Kasumi-1 (cell line): ENCODE results near the gene SHISA9.
A peak's percentile ranks its signal among the peaks of the same experiment; 100 is the strongest.
"Not testable (repeated sequence)": the region's sequence is repeated elsewhere in the genome, so short reads cannot be mapped to it uniquely, and the experiment has no call there.

Experiments used
- DNase-seq, 2 experiments: peaks; one replicate each; lab custom pipeline; 2025; lab: John Stamatoyannopoulos, UW

The SHISA9 gene

GRCh38 chr16:12901597-12902461 lies at the start of gene SHISA9:
SHISA9 (plus strand) TSS chr16:12901598.
- DNase-seq, result no peak

DNA sequence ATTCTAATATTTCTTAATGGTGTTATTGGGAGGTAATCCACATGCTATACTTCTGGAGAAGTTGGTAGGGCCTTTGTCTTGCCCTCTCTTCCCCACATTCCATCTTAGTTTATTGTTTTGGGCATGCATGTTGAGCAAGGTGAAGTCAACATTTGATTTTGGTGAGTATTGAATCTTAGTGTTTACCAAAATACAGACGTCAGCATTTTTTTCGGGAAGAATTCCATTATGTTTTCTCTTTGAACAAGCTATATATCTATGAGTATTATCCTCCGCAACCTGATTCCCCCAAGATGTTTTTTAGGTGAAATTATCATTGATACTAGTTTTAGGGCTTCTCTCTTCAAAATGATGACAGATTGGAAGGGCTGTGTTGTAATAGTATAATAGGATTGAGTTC lies 47.4 kb upstream of the SHISA9 start:
- DNase-seq, result no peak

DNA sequence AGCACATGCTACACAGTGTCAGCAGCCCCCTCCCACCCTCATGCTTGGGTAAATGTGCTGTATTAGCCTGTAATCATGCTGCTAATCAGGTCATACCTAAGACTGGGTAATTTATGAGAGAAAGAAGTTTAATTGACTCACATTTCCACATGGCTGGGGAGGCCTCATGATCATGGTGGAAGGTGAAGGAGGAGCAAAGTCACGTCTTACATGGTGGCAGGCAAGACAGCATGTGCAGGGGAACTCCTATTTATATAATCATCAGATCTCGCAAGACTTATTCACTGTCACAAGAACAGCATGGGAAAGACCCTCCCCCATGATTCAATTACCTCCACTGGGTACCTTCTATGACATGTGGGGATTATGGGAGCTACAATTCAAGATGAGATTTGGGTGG lies 44.0 kb upstream of the SHISA9 start:
- not testable (repeated sequence) for DNase-seq

DNA sequence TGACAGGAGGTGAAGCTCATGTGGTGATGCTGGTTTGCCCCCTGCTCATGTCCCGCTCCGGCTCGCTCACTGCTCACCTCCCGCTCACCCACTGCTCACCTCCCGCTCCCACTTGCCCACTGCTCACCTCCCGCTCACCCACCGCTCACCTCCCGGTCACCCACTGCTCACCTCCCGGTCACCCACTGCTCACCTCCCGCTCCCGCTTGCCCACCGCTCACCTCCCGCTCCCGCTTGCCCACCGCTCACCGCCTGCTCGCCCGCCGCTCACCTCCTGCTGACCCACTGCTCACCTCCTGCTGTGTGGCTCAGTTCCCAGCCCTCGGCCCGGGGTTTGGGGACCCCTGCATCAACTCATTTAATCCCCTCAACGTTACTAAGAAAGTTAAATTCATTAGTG lies 39.1 kb upstream of the SHISA9 start:
- DNase-seq, result no peak

DNA sequence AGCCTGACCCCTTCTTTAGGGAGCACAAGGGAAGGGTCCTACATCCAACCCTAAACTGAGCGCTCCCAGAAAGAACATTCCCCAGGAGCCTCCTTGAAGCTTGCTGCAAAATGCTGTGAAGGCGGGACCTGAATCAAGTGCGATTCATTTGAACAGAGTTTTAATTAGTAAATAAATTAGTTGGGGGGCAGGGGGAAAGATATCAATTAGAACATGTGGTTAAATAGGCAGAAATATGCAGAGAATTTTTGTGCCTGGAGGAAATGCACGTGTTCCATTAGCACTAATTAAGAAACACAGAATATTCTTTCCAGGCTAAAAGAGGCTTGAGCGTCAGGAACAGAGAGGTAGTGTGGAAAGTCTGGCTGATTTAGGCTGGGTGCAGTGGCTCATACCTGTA lies 38.5 kb upstream of the SHISA9 start:
- no peak for DNase-seq

DNA sequence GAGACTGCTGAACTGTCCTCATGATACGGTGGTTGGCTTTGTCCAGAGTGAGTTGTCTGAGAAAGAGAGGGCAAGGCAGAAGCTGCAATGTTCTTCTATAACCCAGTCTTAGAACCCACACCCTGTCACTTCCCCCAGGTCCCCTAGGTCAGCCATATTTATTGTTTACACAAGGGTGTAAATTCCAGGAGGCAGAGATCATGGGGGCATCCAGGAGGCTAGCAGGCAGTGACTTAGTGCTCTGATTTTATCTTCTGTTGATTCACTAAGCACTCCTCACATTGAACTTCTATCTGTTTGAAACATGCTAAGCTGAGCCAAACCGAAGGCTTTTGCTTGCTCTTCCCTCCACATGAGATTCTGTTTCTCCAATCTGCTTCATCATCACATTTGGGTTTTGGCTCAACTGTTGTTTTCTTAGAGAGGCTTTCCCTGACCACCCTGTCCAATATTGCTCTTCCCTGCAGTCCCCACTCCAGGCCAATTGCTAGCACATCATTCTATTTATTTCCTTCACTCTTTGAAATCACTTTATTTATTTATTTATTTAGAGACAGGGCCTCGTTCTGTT lies 34.3 kb upstream of the SHISA9 start:
- no peak for DNase-seq

- no peak for DNase-seq
These were observed 33.2 kb upstream of the SHISA9 start for GRCh38 chr16:12868169-12868568.

DNA sequence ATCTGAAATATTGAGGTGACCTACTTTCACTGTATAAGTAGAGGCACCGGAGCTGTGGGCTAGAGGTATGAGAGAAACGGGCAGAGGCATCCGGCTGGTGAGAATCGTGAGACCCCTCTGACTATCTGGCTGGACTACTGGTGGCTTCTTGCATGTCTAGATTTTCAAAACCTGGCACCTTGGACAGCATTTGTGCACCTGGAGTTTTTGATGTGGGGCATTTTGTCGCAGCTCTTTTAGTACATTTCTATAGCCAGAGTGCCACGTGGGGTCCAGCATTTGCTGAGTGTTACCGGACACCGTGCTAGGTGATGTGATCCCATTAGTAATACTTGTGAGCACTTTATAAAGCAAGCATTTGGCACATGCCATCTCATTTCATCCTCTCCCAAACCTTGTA lies 32.6 kb upstream of the SHISA9 start:
- DNase-seq, result no peak

DNA sequence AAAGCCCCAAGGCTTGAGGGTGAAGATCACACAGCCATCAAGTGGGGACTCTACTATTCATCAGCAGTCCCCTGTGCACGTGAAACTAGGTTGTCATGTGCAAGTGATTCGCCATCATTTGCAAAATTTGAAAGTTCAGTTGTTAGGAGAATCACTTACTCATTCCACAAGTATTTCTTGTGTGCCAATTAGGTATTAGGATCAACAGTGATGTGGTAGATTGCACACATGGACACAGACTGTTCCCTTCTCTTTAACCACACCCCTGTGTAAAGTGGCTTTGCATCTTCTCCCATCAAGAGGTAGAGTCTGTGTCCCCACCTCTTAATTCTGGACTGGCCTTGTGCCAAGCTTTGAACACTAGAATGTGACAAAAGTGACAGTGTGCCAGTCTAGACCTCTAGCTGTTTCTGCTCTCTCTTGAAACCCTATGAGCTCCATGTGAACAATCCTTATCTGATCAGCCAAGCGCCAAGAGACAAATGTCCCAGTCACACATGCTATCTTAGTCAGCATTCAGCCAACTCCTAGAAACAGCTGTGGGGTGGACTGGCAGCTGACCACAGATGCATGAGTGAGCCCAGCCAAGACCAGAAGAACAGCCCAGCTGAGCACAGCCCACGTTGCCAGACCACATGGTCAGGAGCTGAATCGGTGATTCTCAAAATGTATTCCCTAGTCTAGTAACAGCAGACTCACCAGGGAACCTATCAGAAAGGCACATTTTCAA lies 31.5 kb upstream of the SHISA9 start:
- DNase-seq, result no peak

DNA sequence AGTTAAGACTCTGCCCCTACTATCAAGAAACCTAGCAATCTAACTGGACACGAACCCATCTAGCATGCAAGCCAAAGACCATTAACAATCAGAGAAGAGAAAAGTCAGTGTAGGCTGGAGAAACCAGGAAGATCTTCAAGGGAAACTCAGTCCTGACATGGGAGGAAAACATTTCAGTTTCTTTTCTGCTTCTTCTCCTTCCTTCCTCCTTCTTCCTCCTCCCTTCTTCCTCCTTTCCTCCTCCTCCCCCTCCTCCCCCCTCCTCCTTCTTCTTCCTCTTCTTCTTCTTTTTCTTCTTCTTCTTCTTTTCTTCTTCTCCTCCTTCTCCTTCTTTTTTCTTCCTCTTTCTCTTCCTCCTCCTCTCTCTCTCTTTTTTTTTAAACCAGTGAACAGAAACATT lies 29.6 kb upstream of the SHISA9 start:
- no peak for DNase-seq

DNA sequence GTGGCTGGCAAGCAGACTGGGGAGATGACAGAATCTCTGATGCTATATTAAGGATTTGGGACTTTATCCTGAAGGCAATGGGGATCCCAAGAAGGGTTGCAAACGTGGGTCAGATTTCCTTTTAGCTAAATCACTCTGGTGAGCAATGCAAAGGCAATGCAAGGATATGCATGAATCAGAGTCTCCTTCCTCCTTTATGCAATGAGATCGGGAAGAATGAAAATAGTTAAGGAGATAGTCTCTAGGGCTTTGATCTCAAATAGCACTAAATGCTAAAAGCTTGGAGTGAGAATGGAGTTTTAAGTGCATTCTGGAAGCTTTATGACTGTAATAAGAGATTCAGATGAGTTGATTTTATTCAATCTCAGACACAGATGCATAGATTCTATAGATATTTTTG lies 27.2 kb upstream of the SHISA9 start:
- no peak for DNase-seq

DNA sequence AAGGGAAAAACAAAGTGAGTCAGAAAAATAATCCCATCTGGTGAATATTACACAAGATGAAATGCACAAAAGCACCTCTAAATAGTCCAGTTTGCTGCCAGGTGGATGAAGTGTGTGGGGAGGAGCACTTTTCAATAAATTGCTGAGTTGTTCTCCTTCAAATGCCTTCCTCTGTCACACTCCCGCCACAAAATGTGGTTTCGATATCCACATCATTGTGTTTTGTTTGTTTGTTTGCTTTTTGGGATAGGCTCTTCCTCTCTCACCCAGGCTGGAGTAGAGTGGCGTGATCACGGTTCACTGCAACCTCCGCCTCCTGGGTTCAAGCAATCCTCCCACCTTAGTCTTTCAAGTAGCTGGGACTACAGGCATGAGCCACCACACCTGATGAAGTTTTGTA lies 24.6 kb upstream of the SHISA9 start:
- DNase-seq, result no peak

DNA sequence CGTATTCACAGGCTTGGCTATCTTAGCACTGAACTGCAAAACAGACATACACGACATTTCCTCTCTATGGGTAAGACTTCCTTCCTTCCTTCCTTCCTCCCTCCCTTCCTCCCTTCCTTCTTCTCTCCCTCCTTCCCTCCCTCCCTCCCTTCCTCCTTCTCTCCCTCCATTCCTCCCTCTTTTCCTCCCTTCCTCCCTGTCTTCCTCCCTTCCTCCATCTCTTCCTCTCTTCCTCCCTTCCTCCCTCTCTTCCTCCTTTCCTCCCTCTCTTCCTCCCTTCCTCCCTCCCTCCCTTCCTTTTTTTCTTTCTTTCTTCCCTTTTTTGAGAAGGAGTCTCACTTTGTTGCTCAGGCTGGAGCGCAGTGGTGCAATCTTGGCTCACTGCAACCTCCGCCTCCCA lies 22.4 kb upstream of the SHISA9 start:
- DNase-seq, result no peak

DNA sequence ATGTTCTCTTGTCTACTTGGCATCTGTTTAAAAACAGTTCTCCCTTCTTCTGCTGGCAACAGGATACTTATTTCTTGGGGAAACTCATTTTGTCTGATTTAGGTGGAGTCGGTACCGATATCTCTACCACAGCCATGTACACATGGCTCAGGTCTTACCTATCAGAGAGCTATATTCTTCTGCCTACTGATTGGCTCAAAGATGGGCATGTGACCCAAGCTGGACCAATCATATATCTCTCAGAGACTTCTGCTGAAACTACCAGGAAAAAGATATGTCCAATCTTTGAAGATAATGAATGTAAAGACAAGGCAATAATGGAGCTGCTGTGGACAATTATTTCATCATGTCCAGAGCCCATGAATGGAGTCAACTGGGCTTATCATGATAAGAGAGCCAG lies 21.6 kb upstream of the SHISA9 start:
- no peak for DNase-seq

- DNase-seq, result no peak
These were observed 20.2 kb upstream of the SHISA9 start for GRCh38 chr16:12881182-12881581.

DNA sequence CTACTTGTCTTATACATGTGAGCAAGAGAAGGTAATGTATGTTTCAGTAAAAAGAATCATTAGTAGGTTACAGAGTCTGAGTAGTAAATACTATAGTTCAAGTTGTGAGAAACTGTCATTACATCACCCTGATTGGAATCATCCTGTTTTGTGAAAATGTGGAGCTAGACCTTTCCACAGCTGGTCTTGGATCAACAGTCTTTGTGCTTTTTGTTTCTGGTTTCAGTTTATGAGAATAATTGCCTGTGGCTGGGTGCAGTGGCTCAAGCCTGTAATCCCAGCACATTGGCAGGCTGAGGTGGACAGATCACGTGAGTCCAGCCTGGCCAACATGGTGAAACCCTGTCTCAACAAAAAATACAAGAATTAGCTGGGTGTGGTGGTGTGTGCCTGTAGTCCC lies 19.7 kb upstream of the SHISA9 start:
- no peak for DNase-seq

DNA sequence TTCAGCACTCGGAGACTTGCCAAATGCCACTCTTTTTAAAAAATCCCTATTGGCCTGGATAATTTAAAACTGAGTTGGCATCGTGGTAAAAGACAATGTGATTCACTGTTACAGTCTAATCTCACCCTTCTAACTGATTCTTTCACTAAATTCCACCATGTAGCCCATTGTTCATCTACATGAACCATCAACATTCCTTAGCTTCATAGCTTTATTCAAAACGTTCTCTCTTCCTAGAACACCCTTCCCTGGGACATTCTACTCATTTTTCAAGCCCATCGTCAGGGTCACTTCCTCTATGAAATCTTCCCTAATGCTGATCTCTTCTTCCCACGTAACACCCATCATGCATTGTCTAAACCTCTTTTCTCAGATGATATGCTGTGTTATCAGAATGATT lies 15.7 kb upstream of the SHISA9 start:
- DNase-seq, result no peak

- DNase-seq, result no peak
These were observed 9.6 kb upstream of the SHISA9 start for GRCh38 chr16:12891836-12892235.

DNA sequence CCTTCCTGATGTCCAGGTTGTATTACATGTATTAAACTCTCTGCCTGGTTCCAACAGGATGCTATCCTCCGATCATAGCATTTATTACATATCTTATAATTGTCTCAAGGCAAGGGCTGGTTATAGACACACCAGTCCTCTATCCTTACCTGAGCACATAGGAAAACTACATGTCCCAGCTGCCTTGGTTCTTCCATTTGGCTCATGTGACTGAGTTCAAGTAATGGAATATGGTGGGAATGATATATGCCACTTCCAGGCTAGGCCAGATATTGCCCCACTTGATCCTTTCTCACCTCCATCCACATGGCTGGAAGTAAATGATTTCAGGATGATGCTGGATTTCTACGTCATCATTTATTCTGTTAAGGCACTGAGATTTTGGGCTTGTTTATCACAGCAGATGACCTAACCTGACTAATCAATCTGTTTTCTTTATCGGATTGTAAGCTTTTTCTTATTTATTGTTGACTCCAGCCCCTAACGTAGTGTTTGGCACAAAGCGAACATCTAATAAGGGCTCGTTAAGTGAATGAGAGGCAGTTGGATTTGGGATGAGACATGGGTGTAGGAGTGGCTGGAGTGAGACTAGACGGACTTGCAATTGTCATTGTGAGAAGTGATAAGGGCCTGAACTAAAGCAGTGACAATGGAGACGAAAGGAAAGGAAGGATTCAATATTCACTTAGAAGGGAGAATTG lies 8.2 kb upstream of the SHISA9 start:
- no peak for DNase-seq

GRCh38 chr16:12896562-12896961 lies 4.8 kb upstream of the SHISA9 start:
- DNase-seq, result peak; percentile 37 to 41

DNA sequence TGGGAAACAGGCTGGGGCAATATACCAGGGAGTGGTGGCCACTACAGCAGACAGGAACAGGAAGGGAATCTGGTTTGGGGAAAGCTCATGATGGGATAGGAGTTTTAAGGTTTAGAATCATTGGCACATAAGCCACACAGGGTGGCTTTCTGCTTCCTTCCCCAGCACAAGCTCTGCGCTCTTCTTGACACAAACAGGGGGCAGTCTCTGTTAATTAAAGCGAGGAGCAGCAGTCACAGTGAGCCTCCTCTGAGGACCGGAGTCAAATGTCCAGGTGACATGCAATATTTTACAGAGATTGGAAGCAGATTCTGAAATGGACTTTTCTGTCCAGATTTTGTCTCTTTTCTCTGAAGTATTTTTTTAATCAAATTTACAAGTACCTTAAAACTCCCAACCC lies 2.8 kb upstream of the SHISA9 start:
- DNase-seq, result no peak

DNA sequence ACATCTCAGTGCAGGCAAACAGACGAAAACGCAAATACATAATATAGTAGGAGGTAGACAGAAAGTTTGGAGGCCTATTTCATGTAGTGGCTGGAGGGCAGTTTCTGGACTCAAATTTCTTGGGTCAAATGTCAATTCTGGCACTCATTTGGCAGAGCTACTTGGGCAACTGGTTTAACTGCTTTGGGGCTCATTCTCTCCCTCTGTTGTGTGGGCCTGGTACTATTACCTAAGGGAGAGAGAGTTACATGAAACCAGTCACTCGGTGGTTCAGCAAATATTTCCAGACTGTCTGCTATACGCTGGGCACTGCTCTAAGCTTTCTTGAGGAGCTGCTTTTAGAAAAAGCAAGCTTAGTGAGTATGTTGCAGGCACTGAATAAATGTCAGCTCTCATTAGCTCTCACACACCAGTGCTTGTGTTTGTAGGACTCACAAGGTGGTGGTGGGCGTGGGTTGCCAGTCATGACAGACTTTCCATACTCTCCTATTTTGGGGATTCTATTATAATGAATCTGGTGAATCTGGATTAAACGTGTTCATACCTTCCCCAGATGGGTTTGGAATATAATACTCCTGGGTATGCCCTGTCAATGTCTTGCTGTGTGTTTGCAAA lies 1.8 kb upstream of the SHISA9 start:
- DNase-seq, result no peak
